HepG2 (cell line): Measurements from ENCODE around the gene BTK. TPM values are rescaled to one million over a fixed set of nuclear protein-coding genes. Genes with fewer than 3 reads are reported as not detected.

Experiments used
- ATAC-seq: fragments of 200-7000 bp; cut with Tn5 transposase; 3 replicates; pipeline ENCODE4 v1.9.1; 2020; ENCODE audit warnings: mild to moderate bottlenecking, moderate library complexity
- BruUV-seq: library from RNA; stranded (reverse); fragments of 400-500 nt; replicated peaks from 2 replicates; lab custom pipeline; 2021; lab: Mats Ljungman, UMichigan
- CTCF ChIA-PET: fragments of 300-600 bp; formaldehyde crosslinking; extraction: SDS; loops from one replicate; lab custom pipeline; 2021; ENCODE audit warnings: low total read pairs, inconsistent platforms, low intra/inter-chr PET ratio; lab: Yijun Ruan, JAX
- POLR2A ChIA-PET: fragments of 350-600 bp; sonication (Branson Sonifier 250); formaldehyde crosslinking; loops from one replicate; lab custom pipeline; 2020; ENCODE audit warnings: antibody characterized with exemption, inconsistent platforms; lab: Yijun Ruan, JAX
- DNase-seq: peaks from one replicate; pipeline ENCODE4 v3.0.0-alpha.2; 2015; ENCODE audit warnings: low spot score
- FAIRE-seq: peaks from 3 replicates; lab custom pipeline; 2011; peaks lifted over from hg19 to GRCh38; lab: Jason Lieb, UNC
- H2AFZ ChIP-seq: one replicate; pipeline ENCODE4 v1.6.1; 2011; ENCODE audit warnings: low read length, inconsistent platforms
- H3K27ac ChIP-seq: fragments of 300-600 bp; 3 replicates; pipeline ENCODE4 v1.8.0; 2011; ENCODE audit warnings: mixed run types, mild to moderate bottlenecking, mixed read lengths, low read length, inconsistent platforms; ENCODE audit not compliant: insufficient read depth; ENCODE audit errors: extremely low read length
- H3K27me3 ChIP-seq, 2 experiments: fragments of 200-600 bp in 1 of 2; 2 replicates in 1 of 2; 3 replicates in 1 of 2; pipeline versions ENCODE4 v1.6.0 to v1.8.0; 2011; ENCODE audit warnings: low read length in 2 of 2, mild to moderate bottlenecking in 2 of 2, moderate library complexity in 2 of 2, inconsistent platforms in 1 of 2; ENCODE audit not compliant: insufficient read depth in 2 of 2, control insufficient read depth in 1 of 2
- H3K36me3 ChIP-seq, 2 experiments: fragments of 200-600 bp in 1 of 2; replicated peaks in 1 of 2; 2 replicates in 1 of 2; 3 replicates in 1 of 2; pipeline versions ENCODE4 v1.5.1 to v1.8.0; 2011; ENCODE audit warnings: low read length in 2 of 2, inconsistent platforms in 1 of 2; ENCODE audit not compliant: insufficient read depth in 2 of 2, control insufficient read depth in 1 of 2
- H3K4me1 ChIP-seq: 2 replicates; pipeline ENCODE4 v1.5.1; 2012; ENCODE audit warnings: low read length, inconsistent platforms; ENCODE audit not compliant: insufficient read depth
- H3K4me2 ChIP-seq: 2 replicates; pipeline ENCODE4 v1.6.0; 2011; ENCODE audit warnings: low read depth, low read length, inconsistent platforms
- H3K4me3 ChIP-seq, 3 experiments: fragments of 200-600 bp in 1 of 3; sonication (generic), shearing (Covaris generic) in 1 of 3; replicated peaks in 1 of 3; 2 replicates each; pipeline ENCODE4 v1.5.1; 2011 to 2016; ENCODE audit warnings: low read length in 3 of 3, inconsistent platforms in 2 of 3, low read depth in 2 of 3, mild to moderate bottlenecking in 2 of 3, control low read depth in 1 of 3, mixed read lengths in 1 of 3; ENCODE audit not compliant: insufficient read depth in 1 of 3
- H3K79me2 ChIP-seq: one replicate; pipeline ENCODE4 v1.6.1; 2011; ENCODE audit warnings: low read length, inconsistent platforms; ENCODE audit not compliant: insufficient read depth
- H3K9ac ChIP-seq: 2 replicates; pipeline ENCODE4 v1.6.0; 2011; ENCODE audit warnings: mild to moderate bottlenecking, low read depth, low read length, inconsistent platforms; ENCODE audit not compliant: insufficient read depth
- H3K9me3 ChIP-seq: 2 replicates; pipeline ENCODE4 v1.5.1; 2012; ENCODE audit warnings: mild to moderate bottlenecking, low read length
- H4K20me1 ChIP-seq: 2 replicates; pipeline ENCODE4 v1.6.0; 2011; ENCODE audit warnings: inconsistent platforms, mild to moderate bottlenecking, low read length, moderate library complexity; ENCODE audit not compliant: insufficient read depth
- GABPA ChIP-seq, 2 experiments: IDR thresholded peaks; 2 replicates each; pipeline ENCODE4 v1.6.1; 2011 to 2016; ENCODE audit warnings: low read depth in 2 of 2, low read length in 1 of 2, missing biosample characterization in 1 of 2, missing genetic modification characterization in 1 of 2
- MTF2 ChIP-seq: sonication (generic); formaldehyde crosslinking; IDR thresholded peaks from 2 replicates; pipeline ENCODE4 v1.5.0; 2020; ENCODE audit warnings: missing genetic modification reagents, borderline replicate concordance
- PATZ1 ChIP-seq: sonication (generic); formaldehyde crosslinking; IDR thresholded peaks from 2 replicates; pipeline ENCODE4 v1.4.0; 2020; ENCODE audit warnings: missing genetic modification reagents
- SIN3B ChIP-seq: fragments of 150-350 bp; IDR thresholded peaks from 2 replicates; pipeline ENCODE4 v1.6.1; 2014; ENCODE audit warnings: low read length
- SP2 ChIP-seq: sonication (generic); formaldehyde crosslinking; IDR thresholded peaks from 2 replicates; pipeline ENCODE4 v1.5.1; 2020; ENCODE audit warnings: mild to moderate bottlenecking, missing genetic modification reagents
- ZMAT5 ChIP-seq: sonication (generic); formaldehyde crosslinking; IDR thresholded peaks from 2 replicates; pipeline ENCODE4 v1.5.0; 2020; ENCODE audit warnings: mild to moderate bottlenecking, low read depth, missing genetic modification reagents, borderline replicate concordance
- ZNF235 ChIP-seq: sonication (generic); formaldehyde crosslinking; IDR thresholded peaks from 2 replicates; pipeline ENCODE4 v1.8.1; 2023; ENCODE audit warnings: mild to moderate bottlenecking, missing genetic modification reagents, borderline replicate concordance
- ZNF549 ChIP-seq: sonication (generic); formaldehyde crosslinking; IDR thresholded peaks from 2 replicates; pipeline ENCODE4 v1.5.0; 2020; ENCODE audit warnings: missing genetic modification reagents
- ZNF567 ChIP-seq: sonication (generic); formaldehyde crosslinking; IDR thresholded peaks from 2 replicates; pipeline ENCODE4 v1.8.1; 2023; ENCODE audit warnings: mild to moderate bottlenecking, missing genetic modification reagents, borderline replicate concordance
- ZNF839 ChIP-seq: sonication (generic); formaldehyde crosslinking; IDR thresholded peaks from 2 replicates; pipeline ENCODE4 v1.4.0; 2020; ENCODE audit warnings: missing genetic modification reagents, mild to moderate bottlenecking, borderline replicate concordance
- ZNF891 ChIP-seq: sonication (generic); formaldehyde crosslinking; IDR thresholded peaks from 2 replicates; pipeline ENCODE4 v1.5.0; 2020; ENCODE audit warnings: mild to moderate bottlenecking, missing genetic modification reagents
- ZSCAN25 ChIP-seq: sonication (generic); formaldehyde crosslinking; IDR thresholded peaks from 2 replicates; pipeline ENCODE4 v1.8.0; 2022; ENCODE audit warnings: mild to moderate bottlenecking, missing genetic modification reagents
- WGBS: methylation state at CpG from one replicate; pipeline ENCODE4 v1.1.6; 2017; ENCODE audit warnings: low lambda C conversion rate; 5-methylcytosine and 5-hydroxymethylcytosine counted together
- in situ Hi-C: cut with HindIII; loops from 2 replicates; pipeline ENCODE4 v1.10.0; 2017; ENCODE audit warnings: low pct_unique_long_range_greater_than_20kb; ENCODE audit not compliant: extremely low pct_ligation_motif_present
- intact Hi-C: fragments of 100-400 bp; cut with micrococcal nuclease; formaldehyde crosslinking; loops from one replicate; pipeline ENCODE4 v1.10.0; 2022; ENCODE audit not compliant: unreplicated experiment
- polyA plus RNA-seq, 8 experiments: library from polyadenylated mRNA; depleted of rRNA in 3 of 8; stranded (reverse) in 7 of 8; unstranded in 1 of 8; fragments of >200 nt; fragmentation: Illumina TruSeq in 4 of 8; extraction: Trizol in 4 of 8; gene quantifications; 2 replicates each; pipeline versions ENCODE4 v1.2.1 to v1.2.3, GENCODE V29; 2011 to 2016; ENCODE audit warnings: low read depth in 4 of 8, missing spikeins in 1 of 8, mixed read lengths in 1 of 8; ENCODE audit not compliant: insufficient read depth in 1 of 8
- total RNA-seq, 5 experiments: library from RNA; depleted of rRNA; stranded (reverse); fragments of >200 nt; fragmentation: Illumina TruSeq; extraction: Trizol; gene quantifications; 2 replicates each; pipeline ENCODE4 v1.2.3, GENCODE V29; 2016; ENCODE audit warnings: low read depth in 1 of 5

Gene BTK
- total and polyA plus RNA-seq, 2 of the 13 experiments (the other 11 are each of a cell fraction or from before 2014, with no cell fraction given) = not detected

- intact Hi-C loops (no loop called here), in situ Hi-C loops (no loop called here)
- ATAC-seq (no peak), DNase-seq (no peak), FAIRE-seq (no peak)
- ChIA-PET CTCF (no interaction called here), POLR2A (no interaction called here)
- 44% methylated on average over 2 of the region's 2 CpGs for WGBS
- TF ChIP-seq ZNF567 (CRISPR knock-in tag) = no peak
- no peak for TF ChIP-seq SIN3B
- TF ChIP-seq ZMAT5 = no peak
- no peak for TF ChIP-seq ZSCAN25
- TF ChIP-seq ZNF891 (CRISPR knock-in tag) = no peak
- H3K27ac ChIP-seq = no peak overlapping the region
- no peak overlapping the region for H2AFZ ChIP-seq
- H3K27me3 ChIP-seq = no peaks in the 10 kb centered on the region; a peak in 1 of 5 replicates
- H3K4me2 ChIP-seq = no peak overlapping the region
- no peak overlapping the region for H3K9ac ChIP-seq
- H3K36me3 ChIP-seq = no peaks in the 10 kb centered on the region
- no peaks in the 10 kb centered on the region for H3K79me2 ChIP-seq
- no peak overlapping the region for H3K4me3 ChIP-seq
- no peaks in the 10 kb centered on the region for H3K4me1 ChIP-seq
- no peaks in the 10 kb centered on the region for H4K20me1 ChIP-seq
- no peaks in the 10 kb centered on the region for H3K9me3 ChIP-seq
- no TSS peak for BruUV-seq
These were observed 33.5 kb upstream of the BTK start for GRCh38 chrX:101419489-101419888.

GRCh38 chrX:101417981-101418841, 32.2 kb upstream of the BTK start:
- ChIA-PET CTCF (no interaction called here), POLR2A (no interaction called here)
- WGBS = 60% methylated on average over 27 of the region's 56 CpGs
- H3K27ac ChIP-seq = no peak overlapping the region
- no peaks in the 10 kb centered on the region for H4K20me1 ChIP-seq
- no peak overlapping the region for H3K4me3 ChIP-seq
- H3K9ac ChIP-seq = no peak overlapping the region
- H3K4me1 ChIP-seq = no peaks in the 10 kb centered on the region
- H3K79me2 ChIP-seq = no peaks in the 10 kb centered on the region
- in situ Hi-C loops (no loop called here), intact Hi-C loops (no loop called here)
- no peak for ATAC-seq
- DNase-seq = no peak
- no peak overlapping the region for H3K4me2 ChIP-seq
- no peak for FAIRE-seq
- no peak overlapping the region for H2AFZ ChIP-seq
- no peaks in the 10 kb centered on the region; a peak in 1 of 5 replicates for H3K27me3 ChIP-seq
- BruUV-seq = no TSS peak
- H3K9me3 ChIP-seq = no peaks in the 10 kb centered on the region
- H3K36me3 ChIP-seq = no peaks in the 10 kb centered on the region
- no peak for TF ChIP-seq ZNF839 (CRISPR knock-in tag)
- no peak for TF ChIP-seq ZNF235
- TF ChIP-seq MTF2 (CRISPR knock-in tag) = no peak
- TF ChIP-seq SP2 = no peak
- no peak for TF ChIP-seq GABPA (IDR thresholded peaks at IDR 0.05; ENCODE audit: low read depth, low read length)
- no peak for TF ChIP-seq GABPA (CRISPR knock-in tag; IDR thresholded peaks at IDR 0.05; ENCODE audit: low read depth)
- TF ChIP-seq ZNF549 (CRISPR knock-in tag) = no peak
- no peak for TF ChIP-seq PATZ1 (CRISPR knock-in tag)
